T-helper 2 cell treated with Interferon-gamma antibody and Interleukin-4, amounts not matched to agents 5 μg/mL and 100 μg/mL, for 36 hours (primary cell): ENCODE data around the gene GPC6.

Source experiments
- DNase-seq: peaks from one replicate; pipeline ENCODE4 v3.0.0; 2021; ENCODE audit warnings: low spot score
- H3K27ac Mint-ChIP-seq: one replicate; pipeline ENCODE4 v1.8.0; 2021; ENCODE audit warnings: mild to moderate bottlenecking, mixed read lengths
- H3K27me3 Mint-ChIP-seq: one replicate; pipeline ENCODE4 v1.8.0; 2021; ENCODE audit warnings: low read depth, mixed read lengths
- H3K36me3 Mint-ChIP-seq: one replicate; pipeline ENCODE4 v1.8.0; 2021; ENCODE audit warnings: low read depth, mixed read lengths
- H3K4me1 Mint-ChIP-seq: one replicate; pipeline ENCODE4 v1.8.0; 2021; ENCODE audit warnings: low read depth, mixed read lengths
- H3K4me3 Mint-ChIP-seq: one replicate; pipeline ENCODE4 v1.8.0; 2022; ENCODE audit warnings: mild to moderate bottlenecking, moderate library complexity, mixed read lengths
- H3K9me3 Mint-ChIP-seq: one replicate; pipeline ENCODE4 v1.8.0; 2021; ENCODE audit warnings: mixed read lengths

Gene GPC6

DNA sequence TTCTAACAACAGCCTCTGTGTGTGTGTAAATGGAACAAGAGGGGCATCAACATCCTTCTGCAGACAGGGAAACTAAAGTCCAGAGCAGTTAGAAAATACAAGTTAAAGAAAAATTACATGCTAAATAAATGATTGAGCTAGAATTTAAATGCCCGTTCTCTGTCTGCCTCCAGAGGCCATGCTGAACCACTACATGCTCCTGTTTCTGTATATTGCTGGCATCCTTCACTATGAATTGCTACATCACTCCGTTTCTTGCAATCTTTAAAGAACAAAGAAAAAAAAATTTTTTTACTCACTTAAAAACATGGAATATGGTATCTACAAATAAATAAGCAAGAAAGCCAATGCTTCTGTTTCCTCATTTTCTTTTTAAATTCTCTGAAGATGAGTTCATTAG lies 1205.0 kb downstream of the GPC6 start:
- no peaks in the 10 kb centered on the region for H3K9me3 Mint-ChIP-seq
- H3K36me3 Mint-ChIP-seq: no peaks in the 10 kb centered on the region
- peaks cover 19% of the 10 kb centered on the region for H3K4me1 Mint-ChIP-seq
- DNase-seq: no peak
- no peak overlapping the region for H3K27ac Mint-ChIP-seq
- H3K4me3 Mint-ChIP-seq: no peak overlapping the region
- no peaks in the 10 kb centered on the region for H3K27me3 Mint-ChIP-seq

DNA sequence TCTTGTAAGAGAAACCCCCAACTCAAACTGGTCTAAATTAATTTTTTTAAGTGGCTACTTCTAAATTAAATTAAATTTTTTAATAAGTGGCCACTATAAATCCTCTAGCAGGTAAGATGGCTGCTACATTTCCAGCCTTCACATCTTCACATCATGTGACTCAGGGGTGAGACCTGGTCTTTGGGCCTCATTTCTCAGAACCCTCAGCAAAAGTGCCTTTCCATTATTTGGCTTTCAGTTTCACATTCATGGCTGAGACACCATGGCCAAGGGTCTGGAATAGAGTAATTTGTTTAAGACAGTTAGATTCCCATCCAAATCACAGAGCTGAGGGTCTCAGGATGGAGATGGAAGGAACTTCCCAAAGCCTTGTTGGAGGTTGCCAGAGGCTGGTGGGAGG lies 1205.4 kb downstream of the GPC6 start:
- Mint-ChIP-seq H3K27me3 (no peaks in the 10 kb centered on the region), H3K36me3 (no peaks in the 10 kb centered on the region), H3K9me3 (no peaks in the 10 kb centered on the region), H3K4me3 (no peak overlapping the region), H3K4me1 (peaks cover 19% of the 10 kb centered on the region), H3K27ac (no peak overlapping the region)
- no peak for DNase-seq

DNA sequence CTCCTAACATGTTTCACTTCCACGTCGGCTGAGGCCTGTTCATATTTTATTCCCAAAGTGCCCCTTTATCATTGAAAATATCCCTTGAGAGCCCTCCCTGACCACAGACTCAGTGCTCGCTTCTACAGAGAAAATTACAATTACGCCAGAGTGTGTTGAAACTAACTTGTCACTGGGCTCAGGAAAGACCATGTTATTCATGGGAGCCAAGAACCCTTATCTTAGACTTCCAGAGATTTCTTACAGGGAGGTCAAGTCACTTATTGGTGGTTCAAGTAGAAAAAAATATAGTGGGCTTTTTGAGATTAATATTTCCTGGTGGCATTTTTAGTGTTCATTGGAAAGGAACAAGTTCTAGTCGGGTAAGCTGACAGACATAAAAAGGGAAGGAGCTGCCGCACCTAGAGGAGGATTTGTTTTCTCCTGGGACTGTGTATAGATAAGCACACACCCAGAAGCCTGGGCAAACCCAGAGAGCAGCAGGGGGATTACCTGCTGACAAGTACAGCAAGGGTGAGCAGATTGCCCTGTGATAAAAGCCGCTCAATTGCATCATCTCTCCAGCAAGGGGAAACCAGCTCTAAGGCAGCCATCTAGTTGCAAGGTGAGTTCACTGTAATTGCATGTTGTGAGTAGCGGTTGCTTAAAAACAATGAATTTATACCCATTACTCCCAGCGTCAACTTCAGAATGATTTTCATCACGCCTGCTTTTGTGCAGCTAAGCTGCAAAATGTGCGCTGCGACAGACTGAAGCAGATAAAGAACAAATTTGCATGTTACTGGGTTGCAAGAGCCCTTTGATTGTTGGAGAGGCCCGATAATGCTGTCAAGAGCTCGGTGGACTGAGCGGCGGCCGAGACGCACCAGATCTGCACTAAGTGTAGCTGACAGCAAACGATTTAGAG lies 1206.7 kb downstream of the GPC6 start:
- H3K27me3 Mint-ChIP-seq: no peaks in the 10 kb centered on the region
- no peak overlapping the region for H3K27ac Mint-ChIP-seq
- peak; percentile 23 for DNase-seq
- no peaks in the 10 kb centered on the region for H3K36me3 Mint-ChIP-seq
- peaks cover 19% of the 10 kb centered on the region for H3K4me1 Mint-ChIP-seq
- no peaks in the 10 kb centered on the region for H3K9me3 Mint-ChIP-seq
- no peak overlapping the region for H3K4me3 Mint-ChIP-seq

DNA sequence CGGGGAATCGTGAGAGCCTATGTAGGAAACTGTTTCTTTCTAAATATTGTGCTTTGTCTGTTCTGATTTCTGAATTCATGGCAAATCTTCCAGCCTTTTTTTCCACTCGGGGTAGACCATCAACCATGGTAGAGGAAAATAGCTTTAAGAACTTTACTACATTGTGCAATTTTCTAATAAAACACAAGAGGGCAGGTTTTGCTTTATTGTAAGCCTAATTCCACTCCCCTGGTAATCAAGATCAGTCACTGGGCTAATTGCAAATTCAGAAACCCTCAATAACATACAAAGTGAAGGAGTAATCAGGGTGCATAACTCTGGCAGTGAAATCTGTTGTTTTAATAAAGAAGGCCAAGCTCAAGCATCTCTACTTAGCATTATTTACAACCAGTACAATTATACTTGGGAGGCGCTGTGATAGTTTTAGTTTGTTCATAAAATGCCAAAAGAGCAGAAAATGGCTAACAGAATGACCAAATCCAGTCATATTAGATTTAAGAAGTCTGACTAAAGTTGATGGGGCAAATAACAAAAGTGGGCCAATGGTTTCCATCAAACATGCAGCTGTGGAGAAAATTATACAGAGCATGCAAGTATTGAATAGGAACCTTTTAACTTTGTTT lies 1209.1 kb downstream of the GPC6 start:
- Mint-ChIP-seq H3K36me3 (no peaks in the 10 kb centered on the region), H3K4me3 (no peak overlapping the region), H3K27me3 (peaks cover 6% of the 10 kb centered on the region), H3K27ac (no peak overlapping the region), H3K9me3 (no peaks in the 10 kb centered on the region), H3K4me1 (peaks cover 19% of the 10 kb centered on the region)
- no peak for DNase-seq

DNA sequence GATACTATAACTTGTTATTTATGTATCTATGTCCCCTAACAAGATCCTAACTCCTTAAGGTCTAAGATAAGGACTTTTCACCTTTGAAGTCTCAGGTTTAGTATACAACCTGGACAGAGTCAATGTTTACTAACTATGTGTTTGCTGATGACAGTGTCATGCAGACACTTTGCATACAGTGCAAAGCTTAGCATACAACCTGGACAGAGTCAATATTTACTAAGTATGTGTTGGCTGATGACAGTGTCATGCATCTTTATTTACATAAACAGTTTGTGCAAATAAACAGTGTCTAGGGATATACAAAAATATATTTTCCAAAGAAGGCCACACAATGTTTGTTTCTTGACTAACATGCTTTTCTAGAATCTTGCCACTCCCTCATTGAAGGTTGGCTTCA lies 1218.2 kb downstream of the GPC6 start:
- H3K27me3 Mint-ChIP-seq: peaks cover under 1% of the 10 kb centered on the region
- no peaks in the 10 kb centered on the region for H3K36me3 Mint-ChIP-seq
- no peak for DNase-seq
- H3K27ac Mint-ChIP-seq: no peak overlapping the region
- H3K9me3 Mint-ChIP-seq: no peaks in the 10 kb centered on the region
- H3K4me1 Mint-ChIP-seq: no peaks in the 10 kb centered on the region
- no peak overlapping the region for H3K4me3 Mint-ChIP-seq

DNA sequence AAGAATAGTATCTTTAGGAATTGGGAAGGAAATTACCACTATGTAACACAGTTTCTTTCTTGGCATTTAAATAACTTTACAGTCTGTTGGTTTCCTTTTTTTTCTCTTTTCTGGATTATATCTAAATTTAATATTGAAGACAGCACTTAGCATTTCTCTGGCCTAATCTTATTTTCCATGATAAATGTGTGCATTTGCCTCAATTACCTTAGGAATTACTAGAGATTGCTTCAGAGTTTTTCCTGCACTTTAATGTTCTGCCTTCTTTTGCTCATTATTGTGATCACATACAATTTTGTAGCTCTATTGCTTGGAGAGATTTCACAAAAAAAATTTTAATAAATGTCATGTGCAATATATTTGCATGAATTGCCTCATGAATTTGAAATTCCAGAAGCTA lies 1227.7 kb downstream of the GPC6 start:
- no peak for DNase-seq
- Mint-ChIP-seq H3K27me3 (no peaks in the 10 kb centered on the region), H3K27ac (no peak overlapping the region), H3K9me3 (no peaks in the 10 kb centered on the region), H3K4me3 (no peak overlapping the region), H3K36me3 (no peaks in the 10 kb centered on the region), H3K4me1 (no peaks in the 10 kb centered on the region)

DNA sequence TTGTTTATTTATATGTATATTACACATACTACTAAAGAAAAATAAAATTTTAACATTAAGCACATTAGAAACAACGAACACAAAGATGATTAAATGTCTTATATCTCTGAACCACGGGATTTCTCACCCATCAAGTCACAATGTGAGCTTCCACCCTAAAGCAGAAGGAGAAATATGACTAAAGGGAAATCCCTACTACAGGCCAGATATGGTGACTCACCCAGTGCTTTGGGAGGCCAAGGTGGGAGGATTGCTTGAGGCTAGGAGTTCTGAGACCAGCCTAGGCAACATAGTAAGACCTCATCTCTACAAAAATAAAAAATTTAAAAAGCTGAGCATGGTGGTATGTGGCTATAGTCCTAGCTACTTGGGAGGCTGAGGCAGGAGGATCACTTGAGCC lies 1228.3 kb downstream of the GPC6 start:
- no peaks in the 10 kb centered on the region for H3K36me3 Mint-ChIP-seq
- no peaks in the 10 kb centered on the region for H3K9me3 Mint-ChIP-seq
- H3K4me3 Mint-ChIP-seq: no peak overlapping the region
- peak; percentile 16 for DNase-seq
- no peaks in the 10 kb centered on the region for H3K27me3 Mint-ChIP-seq
- H3K27ac Mint-ChIP-seq: no peak overlapping the region
- H3K4me1 Mint-ChIP-seq: no peaks in the 10 kb centered on the region

DNA sequence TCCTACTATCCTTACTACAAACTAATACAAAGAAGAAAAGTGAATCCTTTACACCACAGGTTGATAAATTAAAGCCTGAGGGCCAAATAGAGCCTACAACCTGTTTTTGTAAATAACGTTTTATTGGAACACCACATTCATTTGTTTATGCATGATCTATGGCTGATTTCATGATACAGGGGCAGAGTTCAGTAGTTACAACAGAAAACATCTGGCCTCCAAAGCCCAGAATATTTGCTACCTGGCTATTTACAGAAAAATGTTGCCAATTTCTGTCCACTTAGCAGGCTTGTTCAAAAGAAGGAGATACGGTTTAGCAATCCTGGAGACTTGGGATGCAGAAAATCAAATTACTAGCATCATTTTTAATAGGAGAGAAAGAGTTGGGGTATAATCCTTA lies 1228.8 kb downstream of the GPC6 start:
- no peaks in the 10 kb centered on the region for H3K27me3 Mint-ChIP-seq
- H3K4me1 Mint-ChIP-seq: no peaks in the 10 kb centered on the region
- no peaks in the 10 kb centered on the region for H3K36me3 Mint-ChIP-seq
- no peaks in the 10 kb centered on the region for H3K9me3 Mint-ChIP-seq
- no peak overlapping the region for H3K4me3 Mint-ChIP-seq
- no peak for DNase-seq
- no peak overlapping the region for H3K27ac Mint-ChIP-seq
